NT2/D1 (cell line): ENCODE data around the gene SLC25A25.

ENCODE experiments used
- DNase-seq: peaks from one replicate; pipeline ENCODE4 v3.0.0-alpha.2; 2011; ENCODE audit warnings: low read depth, low spot score
- H3K27me3 ChIP-seq: 2 replicates; pipeline ENCODE4 v1.6.0; 2011; ENCODE audit warnings: mild to moderate bottlenecking; ENCODE audit not compliant: insufficient read length, insufficient read depth
- H3K36me3 ChIP-seq: 2 replicates; pipeline ENCODE4 v1.6.1; 2011; ENCODE audit warnings: mild to moderate bottlenecking, low read length, mixed read lengths; ENCODE audit not compliant: insufficient read depth, insufficient read length
- H3K4me1 ChIP-seq: 2 replicates; pipeline ENCODE4 v1.5.1; 2011; ENCODE audit not compliant: insufficient read depth, insufficient read length
- H3K4me3 ChIP-seq: 2 replicates; pipeline ENCODE4 v1.5.1; 2011; ENCODE audit warnings: low read depth; ENCODE audit not compliant: insufficient read length
- H3K9ac ChIP-seq: 2 replicates; pipeline ENCODE4 v1.6.0; 2011; ENCODE audit warnings: low read depth; ENCODE audit not compliant: insufficient read length
- H3K9me3 ChIP-seq: 2 replicates; pipeline ENCODE4 v1.5.1; 2011; ENCODE audit warnings: mild to moderate bottlenecking, low read length; ENCODE audit not compliant: insufficient read depth
- SUZ12 ChIP-seq: IDR thresholded peaks from 2 replicates; pipeline ENCODE4 v1.6.1; 2011; ENCODE audit not compliant: insufficient read length, insufficient read depth; ENCODE audit errors: extremely low read depth
- YY1 ChIP-seq: IDR thresholded peaks from 2 replicates; pipeline ENCODE4 v1.6.1; 2011; ENCODE audit not compliant: insufficient read length, insufficient read depth
- ZNF274 ChIP-seq: IDR thresholded peaks from 2 replicates; pipeline ENCODE4 v1.6.1; 2011; ENCODE audit warnings: mild to moderate bottlenecking, low read depth, low read length

The SLC25A25 gene

DNA sequence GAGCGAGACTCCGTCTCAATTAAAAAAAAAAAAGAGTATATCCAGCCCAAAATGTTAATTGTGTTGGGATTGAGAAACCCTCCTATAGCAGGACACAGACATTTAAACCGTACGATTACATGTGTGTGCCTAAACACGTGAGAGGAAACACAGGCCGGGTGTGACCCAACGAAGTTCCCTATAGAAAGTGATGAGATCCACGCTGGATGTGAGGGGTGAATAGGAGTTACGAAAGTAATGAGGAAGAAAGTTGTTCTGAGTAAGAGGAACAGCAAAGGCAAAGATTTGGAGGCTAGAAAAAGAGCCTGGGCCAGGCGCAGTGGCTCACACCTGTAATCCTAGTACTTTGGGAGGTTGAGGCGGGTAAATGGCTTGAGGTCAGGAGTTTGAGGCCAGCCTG lies 14.5 kb upstream of the SLC25A25 start:
- H3K4me1 ChIP-seq: peaks cover 19% of the 10 kb centered on the region
- H3K9me3 ChIP-seq: no peaks in the 10 kb centered on the region
- no peaks in the 10 kb centered on the region for H3K27me3 ChIP-seq
- no peaks in the 10 kb centered on the region for H3K36me3 ChIP-seq
- no peak overlapping the region for H3K9ac ChIP-seq
- DNase-seq: no peak
- no peak overlapping the region for H3K4me3 ChIP-seq
- TF ChIP-seq YY1: no peak
- no peak for TF ChIP-seq ZNF274

GRCh38 chr9:128054087-128054486 lies 13.9 kb upstream of the SLC25A25 start:
- TF ChIP-seq YY1 (no peak), SUZ12 (no peak), ZNF274 (no peak)
- no peaks in the 10 kb centered on the region for H3K9me3 ChIP-seq
- H3K9ac ChIP-seq: no peak overlapping the region
- H3K4me1 ChIP-seq: peaks cover 19% of the 10 kb centered on the region
- H3K27me3 ChIP-seq: no peaks in the 10 kb centered on the region
- no peak overlapping the region for H3K4me3 ChIP-seq
- DNase-seq: no peak
- no peaks in the 10 kb centered on the region for H3K36me3 ChIP-seq

- no peak for DNase-seq
- TF ChIP-seq YY1: no peak
- no peak for TF ChIP-seq SUZ12
- TF ChIP-seq ZNF274: no peak
- Histone ChIP-seq H3K9me3 (no peaks in the 10 kb centered on the region), H3K4me1 (peaks cover 19% of the 10 kb centered on the region), H3K4me3 (no peak overlapping the region), H3K27me3 (no peaks in the 10 kb centered on the region), H3K9ac (peak overlapping the region; percentile 15), H3K36me3 (no peaks in the 10 kb centered on the region)
Measured at GRCh38 chr9:128055344-128056040, 12.5 kb upstream of the SLC25A25 start.

GRCh38 chr9:128056086-128056485 lies 11.9 kb upstream of the SLC25A25 start:
- H3K9me3 ChIP-seq: no peaks in the 10 kb centered on the region
- no peak overlapping the region for H3K4me3 ChIP-seq
- H3K27me3 ChIP-seq: no peaks in the 10 kb centered on the region
- peaks cover 19% of the 10 kb centered on the region for H3K4me1 ChIP-seq
- H3K9ac ChIP-seq: peak overlapping the region; percentile 59
- TF ChIP-seq SUZ12 (no peak), YY1 (no peak), ZNF274 (no peak)
- H3K36me3 ChIP-seq: no peaks in the 10 kb centered on the region
- DNase-seq: no peak

DNA sequence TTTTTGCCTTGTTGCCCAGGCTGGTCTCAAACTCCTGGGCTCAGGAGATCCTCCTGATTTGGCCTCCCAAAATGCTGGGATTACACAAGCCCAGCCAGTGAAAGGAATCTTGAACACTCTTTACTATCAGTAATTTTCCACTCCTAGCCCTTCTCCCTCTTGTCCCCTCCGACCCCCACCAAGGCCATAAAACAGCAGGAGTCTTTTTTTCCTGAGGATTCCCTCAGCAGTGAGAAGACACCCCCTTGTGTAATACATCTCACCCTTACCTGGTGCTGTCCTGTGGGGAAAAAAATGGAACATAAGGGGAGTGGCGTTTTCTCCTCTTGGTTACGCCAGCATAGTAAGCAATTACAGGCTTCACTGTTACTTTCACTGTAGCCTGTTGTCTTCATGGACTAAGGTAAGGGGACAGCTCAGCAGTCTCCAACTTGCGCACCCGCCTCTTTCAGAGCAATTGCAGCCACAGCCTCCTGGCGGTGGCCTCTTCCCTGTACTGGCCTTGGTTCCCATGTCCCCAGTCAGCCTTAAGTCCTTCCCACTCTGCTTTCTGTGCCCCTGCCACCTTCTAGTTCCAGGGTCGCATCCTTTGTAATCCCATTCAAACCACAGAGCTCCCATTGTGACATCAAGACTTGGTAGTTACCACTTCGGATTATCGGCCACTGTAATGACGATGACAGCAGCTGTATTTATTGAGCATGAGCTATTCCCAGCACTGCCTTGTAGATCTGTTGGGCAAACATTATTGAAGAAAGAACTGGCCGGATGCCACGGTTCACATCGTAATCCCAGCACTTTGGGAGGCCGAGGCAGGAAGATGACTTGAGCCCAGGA lies 10.9 kb upstream of the SLC25A25 start:
- no peak for TF ChIP-seq ZNF274
- no peak for TF ChIP-seq SUZ12
- no peak for TF ChIP-seq YY1
- Histone ChIP-seq H3K36me3 (no peaks in the 10 kb centered on the region), H3K4me3 (no peak overlapping the region), H3K27me3 (no peaks in the 10 kb centered on the region), H3K9me3 (no peaks in the 10 kb centered on the region), H3K4me1 (peaks cover 14% of the 10 kb centered on the region), H3K9ac (no peak overlapping the region)
- DNase-seq: no peak

DNA sequence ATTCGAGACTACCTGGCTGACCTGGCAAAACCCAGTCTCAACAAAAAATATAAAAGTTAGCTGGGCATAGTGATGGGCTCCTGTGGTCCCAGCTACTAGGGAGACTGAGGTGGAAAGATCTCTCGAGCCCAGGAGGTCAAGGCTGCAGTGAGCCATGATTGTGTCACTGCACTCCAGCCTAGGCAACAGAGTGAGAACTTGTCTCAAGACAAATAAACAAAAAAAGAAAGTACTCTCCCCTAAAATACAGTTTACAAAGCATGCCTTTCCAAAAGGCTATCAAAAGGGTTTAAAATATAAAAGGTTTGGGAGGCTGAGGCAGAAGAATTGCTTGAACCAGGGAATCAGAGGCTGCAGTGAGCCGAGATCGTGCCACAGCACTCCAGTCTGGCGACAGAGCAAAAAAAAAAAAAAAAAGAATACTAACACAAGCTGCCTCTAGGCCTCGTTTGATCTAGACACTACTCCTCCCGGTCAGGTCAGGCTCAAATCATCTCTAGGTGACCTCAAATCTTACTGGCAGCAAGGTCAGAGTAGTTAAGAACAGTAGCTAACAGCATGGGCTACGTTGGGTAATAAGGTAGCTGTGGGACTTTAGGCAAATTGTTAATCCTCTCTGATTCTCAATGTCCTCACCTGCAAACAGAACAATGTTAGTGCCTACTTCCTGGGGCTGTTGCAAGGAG lies 10.2 kb upstream of the SLC25A25 start:
- H3K9me3 ChIP-seq: no peaks in the 10 kb centered on the region
- no peak for TF ChIP-seq SUZ12
- TF ChIP-seq YY1: no peak
- no peak for TF ChIP-seq ZNF274
- H3K9ac ChIP-seq: peak overlapping the region; percentile 5

DNA sequence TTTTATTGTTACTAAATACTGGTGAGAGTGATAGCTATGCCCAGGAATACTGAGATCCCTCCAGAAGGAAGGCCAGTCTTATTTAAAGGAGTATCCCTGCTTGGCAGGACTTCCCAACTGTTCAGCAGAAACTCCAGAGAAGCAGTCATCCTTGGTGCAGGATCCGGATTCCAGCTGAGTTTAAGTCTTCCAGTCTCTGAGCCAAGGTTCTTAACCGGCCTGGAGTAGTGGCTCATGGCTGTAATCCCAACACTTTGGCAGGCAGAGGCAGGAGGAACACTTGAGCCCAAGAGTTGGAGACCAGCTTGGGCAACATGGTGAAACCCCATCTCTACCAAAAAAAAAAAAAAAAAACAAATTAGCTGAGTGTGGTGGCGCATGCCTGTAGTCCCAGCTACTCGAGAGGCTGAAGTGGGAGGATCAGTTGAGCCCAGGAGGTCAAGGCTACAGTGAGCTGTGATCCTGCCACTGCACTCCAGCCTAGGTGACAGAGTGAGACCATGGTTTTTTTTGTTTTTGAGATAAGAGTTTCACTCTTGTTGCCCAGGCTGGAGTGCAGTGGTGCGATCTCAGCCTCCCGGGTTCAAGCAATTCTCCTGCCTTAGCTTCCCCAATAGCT lies 8.6 kb upstream of the SLC25A25 start:
- peaks cover 14% of the 10 kb centered on the region for H3K4me1 ChIP-seq
- DNase-seq: no peak
- H3K27me3 ChIP-seq: no peaks in the 10 kb centered on the region
- TF ChIP-seq SUZ12: no peak
- TF ChIP-seq YY1: no peak
- no peak for TF ChIP-seq ZNF274
- H3K9ac ChIP-seq: no peak overlapping the region
- peaks cover 13% of the 10 kb centered on the region for H3K36me3 ChIP-seq
- no peaks in the 10 kb centered on the region for H3K9me3 ChIP-seq
- H3K4me3 ChIP-seq: no peak overlapping the region

More for the DNA sequence above, 10.2 kb upstream of the SLC25A25 start:
- Histone ChIP-seq H3K4me1 (peaks cover 14% of the 10 kb centered on the region), H3K4me3 (no peak overlapping the region), H3K27me3 (no peaks in the 10 kb centered on the region), H3K36me3 (peaks cover 6% of the 10 kb centered on the region)
- DNase-seq: no peak
